GM20000 (cell line): ENCODE measurements around the gene SGTA.

Experiments
- DNase-seq: peaks from one replicate; pipeline ENCODE4 v3.0.0; 2012; ENCODE audit warnings: low spot score
- CTCF ChIP-seq: IDR thresholded peaks from 2 replicates; pipeline ENCODE4 v1.5.1; 2012; ENCODE audit warnings: mild to moderate bottlenecking, control low read depth; ENCODE audit errors: extremely low read depth, missing control alignments

Gene SGTA

GRCh38 chr19:2771786-2772674 is 11.0 kb downstream of the SGTA start:
- no peak for TF ChIP-seq CTCF
- DNase-seq: no peak

- TF ChIP-seq CTCF: no peak
- peak; percentile 19 for DNase-seq
Observed at GRCh38 chr19:2770055-2771013, 12.7 kb downstream of the SGTA start.

GRCh38 chr19:2769218-2769617 is 13.9 kb downstream of the SGTA start:
- DNase-seq: peak; percentile 18
- no peak for TF ChIP-seq CTCF

- TF ChIP-seq CTCF: no peak
Observed at GRCh38 chr19:2768365-2769132, 14.5 kb downstream of the SGTA start.

GRCh38 chr19:2767688-2768087 is 15.4 kb downstream of the SGTA start:
- TF ChIP-seq CTCF: no peak
- DNase-seq: no peak

More at GRCh38 chr19:2768365-2769132, 14.5 kb downstream of the SGTA start:
- DNase-seq: peak; percentile 25

- DNase-seq: no peak
- TF ChIP-seq CTCF: no peak
Observed at GRCh38 chr19:2766594-2767372, 16.3 kb downstream of the SGTA start.
